ENCODE data around the gene OR10H3.
"Not testable (repeated sequence)": the region's sequence is repeated elsewhere in the genome, so short reads cannot be mapped to it uniquely, and the experiment has no call there.

The OR10H3 gene

GRCh38 chr19:15737722-15738121 is at the start of gene OR10H3:
TSS of gene OR10H3 (plus strand) at chr19:15737985. CDS start at chr19:15741393, 3,408 bp downstream.
- no peak for DNase-seq (ENCODE audit: low spot score)

- peak; percentile 34 for DNase-seq (ENCODE audit: low spot score)
Measured at GRCh38 chr19:15696654-15697194, 41.1 kb upstream of the OR10H3 start.

GRCh38 chr19:15701757-15702533 is 35.8 kb upstream of the OR10H3 start:
- DNase-seq (ENCODE audit: low spot score), result peak; percentile 9

DNA sequence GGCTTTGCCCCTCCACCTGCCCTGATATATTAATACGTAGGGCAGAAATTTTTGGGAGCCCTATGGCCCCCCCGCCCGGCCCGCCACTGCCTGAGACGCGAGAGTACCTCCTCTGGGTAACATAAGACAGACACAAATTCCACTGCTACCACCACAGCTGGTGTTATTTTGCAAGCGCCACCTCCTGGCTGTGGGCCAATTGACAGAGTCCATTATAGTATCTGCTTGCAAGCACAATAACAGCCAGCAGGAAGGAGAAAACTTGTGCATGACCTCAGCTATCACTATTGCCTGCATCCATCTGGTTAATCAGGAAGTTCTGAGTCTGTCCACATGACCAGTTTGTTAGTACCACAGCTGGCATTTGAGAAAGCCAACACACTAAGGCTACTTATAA is 35.3 kb upstream of the OR10H3 start:
- DNase-seq (ENCODE audit: low spot score), result peak; percentile 84

- no peak for DNase-seq (ENCODE audit: low spot score)
Measured at GRCh38 chr19:15714638-15715037, 23.1 kb upstream of the OR10H3 start.

- DNase-seq (ENCODE audit: low spot score), result no peak
Measured at GRCh38 chr19:15715642-15716041, 22.1 kb upstream of the OR10H3 start.

DNA sequence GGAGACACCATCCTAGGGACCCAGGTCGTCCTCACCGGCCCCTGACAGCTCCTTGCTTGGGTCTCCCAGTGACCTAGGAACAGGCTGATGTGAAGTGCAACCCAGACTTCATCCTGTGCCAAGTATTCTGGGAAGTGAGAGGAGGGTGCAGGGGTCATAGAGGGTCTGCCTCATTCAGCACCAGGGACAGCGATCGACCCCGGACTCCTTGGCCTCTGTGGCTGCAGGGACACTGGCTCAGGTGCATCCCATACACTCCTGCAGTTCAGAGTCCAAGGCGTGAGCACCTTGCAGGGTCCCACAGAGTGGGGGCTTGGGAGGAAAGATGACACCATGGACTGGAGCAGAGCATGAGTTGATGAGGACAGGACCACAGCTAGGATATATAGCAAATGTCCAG is 20.0 kb upstream of the OR10H3 start:
- DNase-seq (ENCODE audit: low spot score), result no peak

- DNase-seq (ENCODE audit: low spot score), result no peak
Measured at GRCh38 chr19:15721268-15721667, 16.5 kb upstream of the OR10H3 start.

- no peak for DNase-seq (ENCODE audit: low spot score)
Measured at GRCh38 chr19:15722956-15723355, 14.8 kb upstream of the OR10H3 start.

- no peak for DNase-seq (ENCODE audit: low spot score)
Measured at GRCh38 chr19:15727724-15728123, 10.1 kb upstream of the OR10H3 start, which contains the start of gene OR10H2. TSS of gene OR10H2 (plus strand) at chr19:15728024. CDS start at chr19:15728044, 20 bp downstream.

DNA sequence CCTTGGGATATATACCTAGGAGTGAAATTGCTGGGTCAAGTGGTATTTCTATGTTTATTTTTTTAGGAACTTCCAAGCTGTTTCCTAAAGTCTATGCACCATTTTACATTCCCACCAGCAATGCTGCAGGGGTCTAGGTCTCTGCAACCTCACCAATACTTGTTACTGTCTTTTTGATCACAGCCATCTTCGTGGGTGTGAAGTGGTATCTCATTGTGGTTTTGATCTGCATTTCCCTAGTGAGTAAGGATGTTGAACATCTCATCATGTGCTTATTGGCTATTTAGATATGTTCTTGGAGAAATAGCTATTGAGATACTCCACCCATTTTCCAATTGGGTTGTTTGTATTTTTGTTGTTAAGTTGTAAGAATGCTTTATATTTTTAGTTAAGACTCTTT is 7.2 kb upstream of the OR10H3 start:
- DNase-seq (ENCODE audit: low spot score), result no peak

DNA sequence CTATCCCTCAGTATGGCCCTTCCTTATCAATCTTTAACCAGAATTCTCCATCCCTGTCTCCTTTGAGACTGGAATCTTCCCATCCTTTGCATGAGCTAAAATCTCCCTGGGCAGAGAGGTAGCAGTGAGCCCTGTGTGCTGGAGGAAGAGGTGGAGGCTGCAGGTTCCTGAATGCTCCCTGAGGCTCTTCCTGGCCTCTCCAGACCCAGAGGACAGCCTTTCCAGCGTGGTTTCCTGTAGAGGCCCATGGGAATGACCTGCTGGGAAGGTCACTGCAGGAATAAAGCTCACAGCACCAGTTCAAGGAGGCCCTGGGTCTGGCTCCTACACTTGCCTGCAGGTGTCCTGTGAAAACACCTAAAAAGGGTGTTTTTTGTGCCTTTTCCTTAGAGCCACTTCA is 5.4 kb upstream of the OR10H3 start:
- DNase-seq (ENCODE audit: low spot score), result no peak

DNA sequence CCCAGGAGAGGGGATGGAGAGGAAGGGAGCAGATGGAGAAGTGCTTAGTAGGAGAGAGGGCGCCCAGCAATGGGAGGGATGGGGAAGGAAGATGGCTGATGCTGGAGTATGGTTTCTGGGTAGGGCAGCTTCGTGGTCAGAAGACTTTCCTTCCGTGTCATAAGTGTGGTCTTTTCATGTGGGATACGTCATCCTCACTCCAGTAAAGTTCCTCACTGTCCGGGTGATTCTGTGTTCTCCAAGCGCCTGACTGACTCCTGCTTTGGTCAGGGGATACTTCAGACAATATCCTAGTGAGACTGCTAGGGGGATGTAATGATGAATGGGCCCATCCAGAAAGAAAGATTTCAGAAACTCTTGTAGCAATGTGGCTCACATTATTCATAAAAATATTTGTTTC is 3.9 kb upstream of the OR10H3 start:
- no peak for DNase-seq (ENCODE audit: low spot score)

DNA sequence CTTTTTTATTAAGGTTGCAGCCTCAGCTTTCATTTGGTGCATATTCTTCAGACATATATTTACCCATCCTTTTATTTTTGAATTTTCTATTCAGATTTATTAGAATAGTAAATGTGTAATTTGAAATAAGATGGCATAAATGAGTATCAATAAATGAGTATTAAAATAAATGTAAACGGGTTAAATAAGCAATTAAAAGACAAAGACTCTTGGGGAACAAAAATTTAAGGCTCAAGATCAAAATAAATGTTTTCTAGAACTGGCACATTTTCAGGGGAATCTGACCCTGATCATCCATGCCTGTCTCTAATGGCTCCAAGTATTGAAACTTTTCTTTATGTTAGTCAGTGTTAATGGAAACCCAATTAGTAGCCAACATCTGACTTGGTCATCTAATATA is 3.0 kb downstream of the OR10H3 start:
- no peak for DNase-seq (ENCODE audit: low spot score)

DNA sequence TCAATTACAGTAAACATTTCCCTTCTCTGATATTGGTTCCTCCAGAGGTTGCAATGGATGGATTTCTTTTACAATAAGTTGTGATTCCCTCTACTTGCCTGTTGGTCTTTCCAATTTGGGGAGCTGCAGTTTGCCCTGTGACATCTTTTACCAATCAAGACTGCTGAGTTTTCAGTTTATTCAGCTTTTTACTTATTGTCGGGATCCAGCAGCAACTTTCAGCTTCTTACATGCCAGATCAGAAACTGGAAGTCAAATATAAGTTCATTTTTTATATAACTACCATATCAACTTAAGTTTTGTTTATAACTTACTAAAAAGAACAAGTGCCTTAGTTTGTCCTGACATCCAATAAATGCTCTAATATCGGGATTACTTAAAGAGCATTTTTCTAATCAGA is 10.5 kb downstream of the OR10H3 start:
- no peak for DNase-seq (ENCODE audit: low spot score)

DNA sequence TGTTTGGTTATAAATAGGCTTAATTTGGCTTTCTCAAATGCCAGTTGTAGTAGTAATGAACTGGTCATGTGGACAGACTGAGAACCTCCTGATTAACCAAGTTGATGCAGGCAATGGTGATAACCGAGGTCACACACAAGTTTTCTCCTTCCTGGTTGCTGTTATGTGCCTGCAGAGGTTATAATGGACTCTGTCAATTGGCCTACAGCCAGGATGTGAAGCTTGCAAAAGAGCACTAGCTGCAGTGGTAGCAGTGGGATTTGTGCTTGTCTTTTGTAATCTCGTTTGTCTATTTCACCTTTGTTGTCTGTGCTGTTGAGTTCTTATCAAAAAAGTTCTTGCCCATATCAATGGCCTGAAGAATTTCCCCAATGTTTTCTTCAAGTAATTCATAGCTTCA is 20.6 kb downstream of the OR10H3 start:
- DNase-seq (ENCODE audit: low spot score), result no peak

DNA sequence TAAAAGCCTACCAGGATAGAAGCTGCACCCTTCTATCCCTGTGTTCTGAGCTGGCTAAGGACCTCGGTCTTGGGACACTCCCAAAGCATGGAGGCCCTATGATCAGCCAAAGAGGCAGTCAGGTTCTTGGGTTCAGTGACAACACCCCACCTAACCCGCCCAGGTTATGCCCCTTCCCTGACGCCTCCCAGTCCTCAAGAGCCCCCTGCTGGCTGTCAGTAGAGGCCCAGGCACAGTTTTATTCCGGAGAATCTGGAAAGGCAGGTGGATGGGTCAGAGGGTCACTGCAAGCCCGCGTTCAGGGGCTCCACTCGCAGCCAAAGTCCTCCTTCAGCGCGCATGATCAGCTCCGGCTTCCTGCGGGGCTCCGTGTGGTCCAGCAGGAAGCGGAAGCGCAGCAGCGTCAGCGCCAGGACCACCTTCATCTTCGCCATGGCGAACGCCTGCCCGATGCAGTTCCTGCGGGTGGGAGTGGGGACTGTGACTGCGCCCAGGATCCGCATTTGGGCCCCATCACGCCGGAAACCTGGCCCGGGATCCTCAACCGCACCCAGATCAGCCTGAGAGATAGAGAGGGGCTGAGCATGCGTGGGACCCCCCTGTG is 22.3 kb downstream of the OR10H3 start:
- DNase-seq (ENCODE audit: low spot score), result no peak

DNA sequence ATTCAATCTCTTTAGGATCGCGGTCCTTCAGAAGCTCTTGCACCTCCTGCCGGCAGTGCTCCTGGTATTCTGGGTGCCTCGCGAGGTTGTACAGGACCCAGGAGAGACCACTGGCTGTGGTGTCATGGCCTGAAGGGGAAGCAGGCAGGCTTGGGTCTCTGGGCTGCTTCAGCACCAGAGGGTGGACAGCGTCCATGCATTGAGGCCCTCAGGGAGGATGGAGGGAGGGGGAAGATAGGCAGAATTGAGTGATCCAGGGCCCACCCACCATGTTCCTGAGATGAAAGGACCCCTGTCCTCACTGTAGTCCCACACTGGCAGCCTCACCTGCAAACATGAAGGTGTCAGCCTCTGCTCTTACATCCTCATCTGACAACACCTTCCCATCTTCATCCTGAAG is 31.8 kb downstream of the OR10H3 start:
- DNase-seq (ENCODE audit: low spot score), result no peak

GRCh38 chr19:15774159-15774558 is 36.4 kb downstream of the OR10H3 start:
- DNase-seq (ENCODE audit: low spot score), result not testable (repeated sequence)

GRCh38 chr19:15775249-15775648 is 37.5 kb downstream of the OR10H3 start:
- no peak for DNase-seq (ENCODE audit: low spot score)

- no peak for DNase-seq (ENCODE audit: low spot score)
Measured at GRCh38 chr19:15776264-15776663, 38.5 kb downstream of the OR10H3 start.

DNA sequence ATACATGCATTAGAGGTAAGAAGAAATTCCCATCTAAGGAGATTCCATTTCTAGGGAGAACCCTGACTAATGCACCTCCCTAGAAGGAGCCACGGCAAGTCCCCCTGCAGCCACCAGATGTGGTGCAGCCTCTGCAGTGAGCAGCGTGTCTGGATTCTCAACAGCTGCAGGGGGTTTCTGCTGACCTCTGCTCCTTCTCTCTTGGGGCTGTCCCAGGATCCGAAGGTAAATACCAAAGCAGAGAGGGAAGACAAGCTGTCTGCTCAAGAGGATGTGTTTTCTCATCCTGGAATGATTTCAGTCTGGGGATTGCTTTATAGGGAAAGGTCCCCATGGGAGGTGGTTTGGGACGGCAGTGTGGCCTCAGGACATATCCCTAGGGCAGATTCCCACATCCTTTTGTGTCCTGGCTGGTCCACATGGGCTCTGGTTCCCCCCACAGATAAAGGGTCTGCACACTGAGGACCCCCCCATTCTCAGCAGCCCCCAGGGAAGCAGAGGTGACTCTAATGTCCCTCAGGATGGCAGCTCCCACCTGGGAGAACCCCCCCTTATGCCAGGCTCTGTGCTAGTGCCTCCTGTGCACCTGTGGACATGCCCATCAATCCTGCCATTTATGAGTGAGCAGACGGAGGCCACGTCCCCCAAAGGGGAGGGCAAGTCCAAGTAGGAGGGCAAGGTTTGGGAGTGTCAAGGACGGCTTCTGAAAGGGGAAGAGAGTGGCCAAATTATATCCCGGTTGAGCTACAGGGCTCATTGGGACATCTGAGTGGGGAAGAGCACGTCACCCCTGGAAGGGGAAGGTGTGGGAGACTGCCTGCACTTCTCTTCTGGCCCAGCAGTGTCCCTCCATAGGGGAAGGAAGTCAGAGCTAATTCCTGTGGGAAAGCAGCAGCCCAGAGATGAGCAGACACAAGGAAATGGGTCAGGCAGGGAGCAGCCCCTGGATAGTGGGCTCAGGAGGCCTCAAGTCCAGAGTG is 39.5 kb downstream of the OR10H3 start:
- no peak for DNase-seq (ENCODE audit: low spot score)
